BLaER1 treated with 17β-estradiol and CSF1 and Interleukin-3, amounts not matched to agents 10 nM and 100 nM (cell line): ENCODE measurements around the gene HOXB7.

ENCODE experiments used
- H3K27ac ChIP-seq, 11 experiments: shearing (Covaris generic); formaldehyde crosslinking; 2 replicates each; pipeline ENCODE4 v1.8.1; 2022
- H3K27me3 ChIP-seq, 11 experiments: shearing (Covaris generic); formaldehyde crosslinking; 2 replicates each; pipeline ENCODE4 v1.8.1; 2022
- H3K36me3 ChIP-seq, 11 experiments: shearing (Covaris generic); formaldehyde crosslinking; 2 replicates each; pipeline ENCODE4 v1.8.1; 2022
- H3K4me1 ChIP-seq, 10 experiments: shearing (Covaris generic); formaldehyde crosslinking; 2 replicates each; pipeline ENCODE4 v1.8.1; 2022
- H3K4me2 ChIP-seq, 11 experiments: shearing (Covaris generic); formaldehyde crosslinking; 2 replicates each; pipeline ENCODE4 v1.8.1; 2022
- H3K4me3 ChIP-seq, 10 experiments: shearing (Covaris generic); formaldehyde crosslinking; 2 replicates each; pipeline ENCODE4 v1.8.1; 2022
- H3K9ac ChIP-seq, 11 experiments: shearing (Covaris generic); formaldehyde crosslinking; 2 replicates each; pipeline ENCODE4 v1.8.1; 2022
- H3K9me3 ChIP-seq, 11 experiments: shearing (Covaris generic); formaldehyde crosslinking; replicated peaks in 1 of 11; 2 replicates each; pipeline ENCODE4 v1.8.1; 2022
- H4K20me1 ChIP-seq, 11 experiments: shearing (Covaris generic); formaldehyde crosslinking; 2 replicates each; pipeline ENCODE4 v1.8.1; 2022
- Cebpa-rat ChIP-seq, 11 experiments: shearing (Covaris generic); IDR thresholded peaks; 2 replicates each; pipeline ENCODE4 v1.8.1; 2022

The HOXB7 gene

DNA sequence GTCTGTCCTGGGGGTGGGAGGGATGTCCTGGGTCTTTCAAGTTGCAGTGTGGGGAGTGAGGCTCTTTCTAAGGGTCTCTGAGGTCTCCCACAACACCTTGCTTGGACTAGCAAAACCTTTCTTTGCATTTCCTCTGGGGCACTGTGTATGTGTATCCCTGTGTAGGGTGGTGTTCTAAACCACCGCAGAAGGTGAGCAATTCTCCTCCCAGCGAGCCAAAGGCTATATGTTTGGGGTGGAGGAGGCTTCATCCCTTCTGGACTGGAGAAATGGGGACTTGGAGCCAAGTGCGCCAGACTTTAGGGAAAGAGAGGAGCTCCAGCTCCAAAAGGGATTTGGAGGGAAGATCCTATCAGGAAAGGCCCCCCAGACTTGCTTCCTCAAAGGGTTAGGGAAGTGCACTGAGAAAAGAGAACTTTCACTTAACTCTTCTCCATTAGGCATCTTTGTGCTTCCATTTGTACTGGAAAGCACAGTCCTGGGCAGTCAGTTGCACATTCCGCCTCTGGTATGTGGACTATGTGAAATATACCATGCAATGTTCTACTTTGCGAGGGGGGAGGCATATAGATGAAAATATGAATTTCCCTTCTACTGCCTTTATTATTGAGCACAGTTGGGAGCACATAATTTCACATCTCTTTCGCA is 34.2 kb upstream of the HOXB7 start:
- Histone ChIP-seq H3K4me1 (peaks cover 4 to 14% (median 11%) of the 10 kb centered on the region in 10 experiments; a peak in 13 of 20 replicates), H4K20me1 (peaks cover 0 to 75% (median 54%) of the 10 kb centered on the region in 11 experiments; a peak in 16 of 22 replicates), H3K27ac (no peak overlapping the region), H3K27me3 (peaks cover 98 to 100% (median 100%) of the 10 kb centered on the region in 11 experiments), H3K9ac (no peak overlapping the region), H3K4me3 (no peak overlapping the region), H3K9me3 (peaks cover 0 to 16% (median 0%) of the 10 kb centered on the region in 11 experiments; a peak in 7 of 22 replicates), H3K4me2 (no peak overlapping the region), H3K36me3 (no peaks in the 10 kb centered on the region)
- no peak for TF ChIP-seq Cebpa-rat (IDR thresholded peaks at IDR 0.05)

DNA sequence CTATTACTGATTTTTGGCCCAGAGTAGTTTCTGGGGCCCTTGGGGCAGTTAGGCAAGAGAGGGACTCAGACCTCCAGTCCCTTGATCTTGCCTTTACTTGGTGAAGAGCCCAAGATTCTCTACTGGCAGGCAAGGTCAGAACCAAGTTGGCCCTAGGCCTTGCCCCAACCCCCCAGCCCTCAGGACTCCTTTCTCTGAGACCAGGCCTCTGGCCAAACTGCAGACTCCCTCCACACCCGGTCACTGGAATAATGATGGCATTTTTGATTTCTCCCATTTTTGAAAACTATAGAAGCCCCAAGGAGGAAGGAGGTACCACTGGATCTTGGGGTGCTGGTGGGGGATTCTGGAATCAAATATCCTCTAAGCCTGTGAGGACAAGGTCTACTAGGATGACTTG is 33.3 kb upstream of the HOXB7 start:
- H3K9ac ChIP-seq, result no peak overlapping the region
- peaks cover 4 to 14% (median 11%) of the 10 kb centered on the region in 10 experiments; a peak in 13 of 20 replicates for H3K4me1 ChIP-seq
- no peak overlapping the region for H3K4me3 ChIP-seq
- H3K27me3 ChIP-seq, result peaks cover 100% of the 10 kb centered on the region in 11 experiments
- H3K4me2 ChIP-seq, result no peak overlapping the region
- H3K27ac ChIP-seq, result no peak overlapping the region
- H4K20me1 ChIP-seq, result peaks cover 0 to 84% (median 63%) of the 10 kb centered on the region in 11 experiments; a peak in 16 of 22 replicates
- no peaks in the 10 kb centered on the region for H3K36me3 ChIP-seq
- peaks cover 0 to 16% (median 0%) of the 10 kb centered on the region in 11 experiments; a peak in 7 of 22 replicates for H3K9me3 ChIP-seq
- TF ChIP-seq Cebpa-rat (IDR thresholded peaks at IDR 0.05), result no peak

DNA sequence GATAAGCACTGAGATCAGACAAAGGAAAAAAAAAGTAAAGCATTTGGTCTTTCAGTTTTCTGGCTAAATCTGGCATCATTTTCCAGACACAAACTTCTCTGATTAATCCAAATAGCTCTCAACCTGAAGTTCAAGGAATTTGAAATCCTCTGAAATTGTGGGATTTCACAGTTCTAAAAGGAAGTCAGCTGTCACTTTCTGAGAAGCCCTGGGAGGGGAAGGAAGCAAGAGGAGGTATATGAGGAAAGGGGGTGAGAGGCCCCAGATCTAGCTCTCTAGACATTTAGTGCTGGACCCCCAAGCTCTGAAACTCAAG is 32.8 kb upstream of the HOXB7 start:
- no peak overlapping the region for H3K27ac ChIP-seq
- no peaks in the 10 kb centered on the region for H3K36me3 ChIP-seq
- H3K27me3 ChIP-seq, result peaks cover 100% of the 10 kb centered on the region in 11 experiments
- TF ChIP-seq Cebpa-rat (IDR thresholded peaks at IDR 0.05), result no peak
- H4K20me1 ChIP-seq, result peaks cover 0 to 85% (median 67%) of the 10 kb centered on the region in 11 experiments; a peak in 16 of 22 replicates
- H3K9me3 ChIP-seq, result peaks cover 0 to 16% (median 0%) of the 10 kb centered on the region in 11 experiments; a peak in 7 of 22 replicates
- H3K4me1 ChIP-seq, result peaks cover 4 to 14% (median 11%) of the 10 kb centered on the region in 10 experiments; a peak in 13 of 20 replicates
- no peak overlapping the region for H3K4me3 ChIP-seq
- H3K9ac ChIP-seq, result no peak overlapping the region
- no peak overlapping the region for H3K4me2 ChIP-seq

DNA sequence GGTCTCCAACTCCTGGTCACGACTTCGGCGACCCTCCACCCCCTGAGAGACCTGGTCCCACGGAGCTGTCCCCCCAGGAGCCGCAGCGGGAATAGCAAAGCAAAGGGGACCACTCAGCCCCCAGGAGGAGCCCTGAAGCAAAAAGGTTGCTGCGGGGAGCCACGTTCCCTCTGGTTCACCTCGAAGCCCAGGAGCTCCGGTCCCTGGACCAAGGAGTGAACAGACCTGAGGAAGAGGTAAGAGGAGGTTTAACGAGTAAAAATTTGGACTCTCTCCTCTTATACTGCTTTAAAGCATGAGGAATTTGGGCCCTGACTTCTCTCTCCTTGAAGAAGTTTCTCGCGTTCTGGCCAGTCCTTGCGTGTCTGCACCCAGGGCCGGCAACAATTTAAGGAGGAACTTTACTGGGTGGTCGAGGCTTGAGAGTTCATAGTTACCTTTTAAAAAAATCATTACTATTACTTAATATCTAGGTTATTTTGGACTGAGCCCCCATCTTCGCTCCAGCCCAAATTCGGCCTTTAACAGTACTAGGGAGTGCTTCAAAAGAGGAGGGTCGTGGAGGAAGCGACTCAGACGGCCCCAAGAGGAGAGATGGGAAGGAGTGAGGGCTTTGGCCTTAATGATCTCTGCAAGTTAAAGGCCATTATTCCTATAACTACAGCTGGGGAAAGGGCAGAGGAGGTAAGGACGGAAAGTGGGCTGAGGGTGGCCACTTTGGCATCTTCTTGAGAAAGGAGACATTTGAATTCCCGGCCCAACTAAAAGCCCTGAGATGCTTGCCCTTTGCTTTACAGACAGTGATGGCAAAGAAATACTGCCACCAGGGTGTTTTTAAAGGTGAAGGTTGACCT is 32.3 kb upstream of the HOXB7 start:
- H3K27me3 ChIP-seq, result peaks cover 100% of the 10 kb centered on the region in 11 experiments
- peaks cover 4 to 14% (median 11%) of the 10 kb centered on the region in 10 experiments; a peak in 13 of 20 replicates for H3K4me1 ChIP-seq
- H3K9ac ChIP-seq, result no peak overlapping the region
- H3K27ac ChIP-seq, result no peak overlapping the region
- peaks cover 0 to 89% (median 67%) of the 10 kb centered on the region in 11 experiments; a peak in 16 of 22 replicates for H4K20me1 ChIP-seq
- H3K4me2 ChIP-seq, result no peak overlapping the region
- H3K4me3 ChIP-seq, result no peak overlapping the region
- no peaks in the 10 kb centered on the region for H3K36me3 ChIP-seq
- peaks cover 0 to 16% (median 0%) of the 10 kb centered on the region in 11 experiments; a peak in 7 of 22 replicates for H3K9me3 ChIP-seq
- TF ChIP-seq Cebpa-rat (IDR thresholded peaks at IDR 0.05), result no peak

DNA sequence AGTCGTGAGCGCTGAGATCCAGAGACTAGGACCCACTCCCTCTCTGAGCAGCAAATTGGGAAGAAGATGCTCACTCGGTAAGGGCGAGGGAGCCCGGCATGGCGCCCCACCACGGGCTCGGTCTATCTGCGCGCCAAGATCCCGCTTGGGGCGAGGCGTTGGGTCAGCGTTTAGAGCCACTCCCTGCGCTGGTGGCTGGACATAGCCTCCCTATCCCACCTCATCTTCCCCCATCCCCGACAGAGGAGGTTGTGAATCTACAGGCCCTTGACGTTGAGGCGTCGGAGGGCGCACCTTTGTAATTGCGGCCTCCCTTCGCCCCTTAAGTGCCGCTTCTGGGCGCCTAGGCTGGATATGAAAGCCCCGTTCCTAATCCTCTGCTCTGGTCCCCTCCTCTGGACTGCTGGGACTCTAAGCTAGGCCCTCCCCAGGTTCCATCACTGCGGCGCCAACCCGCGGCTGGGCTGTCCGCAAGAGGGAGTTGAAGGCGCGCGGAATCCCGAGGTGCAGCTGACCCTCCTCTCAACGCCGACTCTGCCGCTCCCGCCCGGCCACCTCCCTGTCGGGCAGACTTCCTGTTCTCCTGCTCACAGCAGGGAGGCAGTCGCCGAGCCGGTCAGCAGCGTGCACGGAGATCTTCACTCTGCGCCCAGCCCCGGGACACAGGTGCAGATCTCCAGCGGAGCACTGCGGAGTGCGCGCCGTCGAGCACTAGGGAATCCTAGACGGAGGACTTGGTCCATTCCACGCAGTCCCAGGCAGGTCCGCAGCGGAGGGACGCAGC is 31.4 kb upstream of the HOXB7 start:
- Histone ChIP-seq H3K9me3 (peaks cover 0 to 16% (median 0%) of the 10 kb centered on the region in 11 experiments; a peak in 7 of 22 replicates), H3K27me3 (peaks cover 100% of the 10 kb centered on the region in 11 experiments), H3K36me3 (no peaks in the 10 kb centered on the region), H3K4me2 (no peak overlapping the region), H3K4me3 (no peak overlapping the region), H3K4me1 (peaks cover under 1 to 9% (median 7%) of the 10 kb centered on the region in 10 experiments; a peak in 13 of 20 replicates), H4K20me1 (peaks cover 0 to 91% (median 73%) of the 10 kb centered on the region in 11 experiments; a peak in 16 of 22 replicates), H3K27ac (no peak overlapping the region), H3K9ac (no peak overlapping the region)
- no peak for TF ChIP-seq Cebpa-rat (IDR thresholded peaks at IDR 0.05)

DNA sequence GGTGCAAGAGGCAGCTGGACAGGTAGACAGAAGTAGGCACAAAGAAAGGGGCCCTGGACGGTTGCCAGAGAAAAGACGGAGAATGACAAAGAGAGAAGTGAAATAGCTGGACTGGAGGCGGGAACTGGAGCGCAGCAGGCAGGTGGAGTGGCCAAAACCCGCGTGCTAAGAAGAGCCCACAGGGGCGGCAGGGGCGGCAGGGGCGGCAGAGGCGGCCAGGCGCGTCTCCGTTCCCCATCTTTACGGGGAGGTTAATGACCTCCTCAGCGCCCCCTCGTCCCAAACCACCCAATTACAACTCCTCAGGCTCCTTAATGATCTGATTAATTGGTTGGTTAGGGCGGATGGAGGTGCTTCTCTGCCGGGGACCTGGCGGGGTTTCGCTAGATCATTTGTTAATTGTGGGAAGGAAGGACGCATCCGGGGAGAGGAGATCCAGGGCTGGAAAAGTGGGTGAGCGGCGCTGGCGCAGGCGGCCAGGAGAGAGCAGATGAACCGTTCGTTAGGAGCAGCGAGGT is 30.8 kb upstream of the HOXB7 start:
- no peak overlapping the region for H3K4me2 ChIP-seq

DNA sequence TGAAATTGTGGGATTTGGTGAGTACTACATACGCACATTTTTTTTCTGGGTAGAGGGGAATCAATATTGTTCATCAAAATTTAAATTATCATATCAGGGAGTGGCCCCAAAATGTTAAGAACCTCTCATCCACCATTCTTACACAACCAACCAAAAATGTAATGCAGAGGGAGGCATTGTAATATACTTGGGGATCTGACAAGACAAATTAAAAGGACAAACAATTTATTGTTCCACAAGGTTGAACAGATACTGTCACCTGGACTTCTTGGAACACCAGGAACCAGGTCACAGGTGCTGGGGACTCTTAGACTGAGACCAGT is 30.0 kb upstream of the HOXB7 start:
- H3K27me3 ChIP-seq, result peaks cover 100% of the 10 kb centered on the region in 11 experiments
- peaks cover 0 to 16% (median 0%) of the 10 kb centered on the region in 11 experiments; a peak in 7 of 22 replicates for H3K9me3 ChIP-seq

More for the DNA sequence above, 30.8 kb upstream of the HOXB7 start:
- peaks cover 0 to 16% (median 0%) of the 10 kb centered on the region in 11 experiments; a peak in 7 of 22 replicates for H3K9me3 ChIP-seq
- no peak for TF ChIP-seq Cebpa-rat (IDR thresholded peaks at IDR 0.05)
- H3K4me3 ChIP-seq, result no peak overlapping the region
- H3K36me3 ChIP-seq, result no peaks in the 10 kb centered on the region
- H3K9ac ChIP-seq, result no peak overlapping the region
- H3K27ac ChIP-seq, result no peak overlapping the region
- H4K20me1 ChIP-seq, result peaks cover 0 to 92% (median 78%) of the 10 kb centered on the region in 11 experiments; a peak in 16 of 22 replicates
- peaks cover 0 to 6% (median 5%) of the 10 kb centered on the region in 10 experiments; a peak in 12 of 20 replicates for H3K4me1 ChIP-seq
- H3K27me3 ChIP-seq, result peaks cover 100% of the 10 kb centered on the region in 11 experiments

More for the DNA sequence above, 30.0 kb upstream of the HOXB7 start:
- Histone ChIP-seq H4K20me1 (peaks cover 0 to 91% (median 75%) of the 10 kb centered on the region in 11 experiments; a peak in 15 of 22 replicates), H3K36me3 (no peaks in the 10 kb centered on the region), H3K27ac (no peak overlapping the region), H3K4me2 (no peak overlapping the region), H3K4me3 (no peak overlapping the region), H3K4me1 (peaks cover 0 to 5% (median 0%) of the 10 kb centered on the region in 10 experiments; a peak in 1 of 20 replicates), H3K9ac (no peak overlapping the region)
- no peak for TF ChIP-seq Cebpa-rat (IDR thresholded peaks at IDR 0.05)
